ENCODE results near the gene NSMCE1. TPM values are rescaled to one million over a fixed set of nuclear protein-coding genes. Genes with fewer than 3 reads are reported as not detected.
A peak's percentile ranks its signal among the peaks of the same experiment; 100 is the strongest.

The NSMCE1 gene
- total and polyA plus RNA-seq, 2 of the 4 experiments (the other 2 are of a cell fraction), result 47.5 to 120 TPM

GRCh38 chr16:27189335-27189972 lies 79.1 kb downstream of the NSMCE1 start:
- Histone ChIP-seq H2AK5ac (ENCODE audit: low read depth, low read length) (no peak overlapping the region), H3K4me3 (ENCODE audit: insufficient read depth, low read depth, low read length) (no peak overlapping the region), H3K79me1 (ENCODE audit: low read depth in 1 of 2, low read length in 2 of 2) (no peaks in the 10 kb centered on the region), H3K18ac (ENCODE audit: low read depth, low read length) (no peak overlapping the region), H3K14ac (replicated peaks; ENCODE audit: low read depth, low read length) (no peak overlapping the region), H2BK15ac (ENCODE audit: low read depth, low read length) (no peak overlapping the region), H3K27ac (ENCODE audit: insufficient read depth, low read length) (no peak overlapping the region), H4K8ac (ENCODE audit: low read depth in 2 of 2, low read length in 2 of 2) (no peak overlapping the region), H4K91ac (ENCODE audit: insufficient read depth, low read depth, low read length) (no peak overlapping the region), H3K9me1 (ENCODE audit: insufficient read depth, low read length) (peaks cover 4% of the 10 kb centered on the region; the same call in 1 of the 2 replicates), H3K36me3 (ENCODE audit: control insufficient read depth, insufficient read depth, low read length) (no peaks in the 10 kb centered on the region), H3K23ac (ENCODE audit: low read depth, low read length) (no peak overlapping the region), H4K5ac (ENCODE audit: low read depth, low read length) (no peak overlapping the region), H2BK120ac (ENCODE audit: low read depth, low read length) (no peak overlapping the region), H2AFZ (replicated peaks; ENCODE audit: low read length, poor library complexity) (peak overlapping the region; percentile 10), H3K4me2 (ENCODE audit: low read depth, low read length) (no peak overlapping the region), H2AK9ac (replicated peaks; ENCODE audit: low read depth, low read length, poor library complexity) (no peak overlapping the region), H3K9ac (ENCODE audit: low read depth, low read length) (no peak overlapping the region), H2BK5ac (ENCODE audit: low read depth, low read length, poor library complexity, severe bottlenecking) (no peak overlapping the region), H3K9me3 (ENCODE audit: control insufficient read depth, insufficient read depth, low read length) (no peaks in the 10 kb centered on the region), H3K27me3 (ENCODE audit: control insufficient read depth, insufficient read depth, low read length) (peaks cover 15% of the 10 kb centered on the region), H2BK20ac (ENCODE audit: low read depth, low read length) (no peak overlapping the region), H3K4me1 (ENCODE audit: control insufficient read depth, insufficient read depth, low read length) (no peaks in the 10 kb centered on the region), H3K56ac (ENCODE audit: extremely low read depth, insufficient read depth, low read length) (no peak overlapping the region), H4K20me1 (ENCODE audit: insufficient read depth, low read length) (no peaks in the 10 kb centered on the region), H3K4ac (ENCODE audit: low read depth, low read length) (no peak overlapping the region)
- DNase-seq (no peak), ATAC-seq (ENCODE audit: low read depth) (no peak)
- TF ChIP-seq FOS (IDR thresholded peaks at IDR 0.05; ENCODE audit: low read depth, low read length) (no peak), USF2 (IDR thresholded peaks at IDR 0.05; ENCODE audit: low read depth, low read length) (no peak), MAFK (IDR thresholded peaks at IDR 0.05; ENCODE audit: low read depth, low read length) (no peak), CHD1 (IDR thresholded peaks at IDR 0.05; ENCODE audit: low read depth, low read length) (no peak), RFX5 (IDR thresholded peaks at IDR 0.05; ENCODE audit: low read depth, low read length) (no peak), RCOR1 (IDR thresholded peaks at IDR 0.05; ENCODE audit: insufficient replicate concordance, low read length) (no peak), CEBPB (IDR thresholded peaks at IDR 0.05; ENCODE audit: low read depth, low read length) (no peak), ELK1 (IDR thresholded peaks at IDR 0.05; ENCODE audit: borderline replicate concordance, low read depth, low read length) (no peak), SMC3 (IDR thresholded peaks at IDR 0.05; ENCODE audit: low read depth, low read length) (no peak), MXI1 (IDR thresholded peaks at IDR 0.05; ENCODE audit: borderline replicate concordance, low read depth, low read length) (no peak), RAD21 (IDR thresholded peaks at IDR 0.05; ENCODE audit: low read length) (no peak), MAZ (IDR thresholded peaks at IDR 0.05; ENCODE audit: borderline replicate concordance, low read depth, low read length) (no peak), POLR2A (IDR thresholded peaks at IDR 0.05; ENCODE audit: low read depth, low read length) (no peak), BHLHE40 (IDR thresholded peaks at IDR 0.05; ENCODE audit: low read depth, low read length) (no peak), NFE2L2 (IDR thresholded peaks at IDR 0.05; ENCODE audit: low read depth, low read length) (no peak)
- TF ChIP-seq, protein P1, sequence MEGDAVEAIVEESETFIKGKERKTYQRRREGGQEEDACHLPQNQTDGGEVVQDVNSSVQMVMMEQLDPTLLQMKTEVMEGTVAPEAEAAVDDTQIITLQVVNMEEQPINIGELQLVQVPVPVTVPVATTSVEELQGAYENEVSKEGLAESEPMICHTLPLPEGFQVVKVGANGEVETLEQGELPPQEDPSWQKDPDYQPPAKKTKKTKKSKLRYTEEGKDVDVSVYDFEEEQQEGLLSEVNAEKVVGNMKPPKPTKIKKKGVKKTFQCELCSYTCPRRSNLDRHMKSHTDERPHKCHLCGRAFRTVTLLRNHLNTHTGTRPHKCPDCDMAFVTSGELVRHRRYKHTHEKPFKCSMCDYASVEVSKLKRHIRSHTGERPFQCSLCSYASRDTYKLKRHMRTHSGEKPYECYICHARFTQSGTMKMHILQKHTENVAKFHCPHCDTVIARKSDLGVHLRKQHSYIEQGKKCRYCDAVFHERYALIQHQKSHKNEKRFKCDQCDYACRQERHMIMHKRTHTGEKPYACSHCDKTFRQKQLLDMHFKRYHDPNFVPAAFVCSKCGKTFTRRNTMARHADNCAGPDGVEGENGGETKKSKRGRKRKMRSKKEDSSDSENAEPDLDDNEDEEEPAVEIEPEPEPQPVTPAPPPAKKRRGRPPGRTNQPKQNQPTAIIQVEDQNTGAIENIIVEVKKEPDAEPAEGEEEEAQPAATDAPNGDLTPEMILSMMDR (conservative IDR thresholded peaks at IDR 0.05; ENCODE audit: low read depth, low read length), result no peak
- ChIA-PET POLR2A (ENCODE audit: unreplicated experiment) (interaction anchor here (0.5 kb wide), 1 partner anchor 28 kb away, joined by 3 read pairs; no protein-coding TSS in a partner anchor), CTCF (interaction anchor here (1.2 kb wide), 1 partner anchor 10 kb away, joined by 4 read pairs; no protein-coding TSS in a partner anchor)
- in situ Hi-C loops (cut with MboI; ENCODE audit: low sequenced_read_pairs), result no loop called here
- intact Hi-C loops (cut with micrococcal nuclease), result no loop called here
- no TSS peak for BruUV-seq (replicated peaks)
- 73% methylated on average over 7 of the region's 13 CpGs; no CpG with 5 or more reads in 1 of the 2 experiments for WGBS, 2 experiments (ENCODE audit: extremely low coverage in 2 of 2, insufficient read length in 1 of 2)
- dilution Hi-C loops (cut with HindIII; ENCODE audit: low sequenced_read_pairs, unreplicated experiment), result no loop called here
